Activated naive CD4-positive, alpha-beta T cell treated with anti-CD3 and anti-CD28 coated beads, Interleukin-2, amount 10 ng/mL, durations not matched to agents 7 days and 5 days (primary cell): ENCODE data around the gene COL28A1.
A peak's percentile ranks its signal among the peaks of the same experiment; 100 is the strongest.
"Not testable (repeated sequence)": the region's sequence is repeated elsewhere in the genome, so short reads cannot be mapped to it uniquely, and the experiment has no call there.

Source experiments
- CTCF ChIA-PET: fragments of 350-600 bp; sonication (Branson Sonifier 250); formaldehyde crosslinking; loops from one replicate; lab custom pipeline; 2021; ENCODE audit warnings: antibody characterized with exemption; lab: Charles Lee
- DNase-seq: peaks from one replicate; pipeline ENCODE4 v3.0.0-alpha.2; 2020
- H3K27ac Mint-ChIP-seq: one replicate; pipeline ENCODE4 v1.8.0; 2021; ENCODE audit warnings: mild to moderate bottlenecking, moderate library complexity, mixed read lengths
- H3K27me3 Mint-ChIP-seq: one replicate; pipeline ENCODE4 v1.8.0; 2021; ENCODE audit warnings: mild to moderate bottlenecking, mixed read lengths
- H3K36me3 Mint-ChIP-seq: one replicate; pipeline ENCODE4 v1.8.0; 2021; ENCODE audit warnings: mixed read lengths
- H3K4me1 Mint-ChIP-seq: one replicate; pipeline ENCODE4 v1.8.0; 2021; ENCODE audit warnings: mixed read lengths
- H3K4me3 Mint-ChIP-seq: one replicate; pipeline ENCODE4 v1.8.0; 2021; ENCODE audit warnings: mild to moderate bottlenecking, moderate library complexity, mixed read lengths
- H3K9me3 Mint-ChIP-seq: one replicate; pipeline ENCODE4 v1.8.0; 2021; ENCODE audit warnings: mixed read lengths

The COL28A1 gene

DNA sequence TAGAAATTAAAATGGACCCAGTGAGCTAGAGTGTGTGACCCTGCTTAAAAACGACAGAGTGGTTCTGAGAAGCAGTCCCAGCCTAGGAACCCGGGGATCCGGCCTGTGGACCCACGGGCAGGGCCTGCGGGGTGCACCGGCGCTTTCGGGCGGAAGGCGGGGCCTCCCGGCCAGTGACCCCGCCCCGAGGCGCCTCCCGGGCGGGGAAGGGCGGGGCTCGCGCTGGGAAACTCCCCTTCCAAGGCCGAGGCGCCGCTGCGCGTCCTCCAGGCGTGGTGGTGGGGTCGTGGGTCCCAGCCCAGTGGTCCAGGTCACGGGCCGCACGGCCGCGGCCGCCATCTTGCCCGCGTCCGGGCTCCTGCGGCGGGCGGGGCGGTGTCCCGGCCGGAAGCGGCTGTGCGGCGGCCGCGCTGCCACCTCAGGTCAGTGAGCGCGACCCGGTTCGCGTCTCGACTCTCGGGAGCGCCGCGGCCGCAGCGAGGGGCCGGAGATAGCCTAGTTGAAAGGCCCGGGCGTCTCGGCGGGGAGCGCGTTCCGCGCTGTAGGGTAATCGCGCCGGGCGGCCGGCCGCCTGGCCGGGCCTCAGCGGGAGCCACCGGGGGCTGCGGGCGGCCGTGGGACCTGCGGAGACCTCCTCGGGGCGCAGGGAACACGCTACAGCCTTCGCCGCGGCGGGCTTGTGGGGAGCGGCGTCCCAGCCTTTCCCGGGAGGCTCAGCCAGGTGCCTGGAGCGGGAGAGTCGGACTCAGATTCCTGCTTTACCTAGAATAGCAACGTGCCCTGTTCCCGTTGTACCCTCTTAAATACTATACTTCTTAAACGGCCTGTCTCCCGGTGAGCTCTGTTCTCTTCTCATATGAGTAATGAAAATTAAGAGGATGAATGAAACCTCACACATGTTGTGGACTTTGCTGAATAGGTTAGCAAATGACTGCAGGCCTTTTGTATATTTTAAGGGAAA, 31.3 kb upstream of the COL28A1 start, which contains the start of gene MIOS:
Gene MIOS, plus strand, starts transcription at position 234 of the 961 bp plus-strand sequence. CDS start 5,592 bp downstream, outside the sequence.
- DNase-seq: peak; percentile 84
- Mint-ChIP-seq H3K27ac (peak within 1 kb of the TSS; percentile 89), H3K36me3 (peaks cover 27% of the 10 kb centered on the region), H3K27me3 (no peaks in the 10 kb centered on the region), H3K9me3 (no peaks in the 10 kb centered on the region), H3K4me1 (peaks cover 37% of the 10 kb centered on the region), H3K4me3 (peak within 1 kb of the TSS; percentile 82)
- CTCF ChIA-PET: interaction anchor here (0.7 to 1.2 kb wide), 2 partner anchors 464 to 467 kb away, joined by 3 read pairs; no protein-coding TSS in a partner anchor

- peaks cover 2% of the 10 kb centered on the region for H3K9me3 Mint-ChIP-seq
- no peak overlapping the region for H3K27ac Mint-ChIP-seq
- CTCF ChIA-PET: interaction anchor here (0.7 kb wide), 1 partner anchor 466 kb away, joined by 3 read pairs; no protein-coding TSS in a partner anchor
- peaks cover 37% of the 10 kb centered on the region for H3K4me1 Mint-ChIP-seq
- H3K36me3 Mint-ChIP-seq: peaks cover 27% of the 10 kb centered on the region
- no peaks in the 10 kb centered on the region for H3K27me3 Mint-ChIP-seq
- DNase-seq: no peak
- H3K4me3 Mint-ChIP-seq: no peak overlapping the region
These were observed 30.3 kb upstream of the COL28A1 start for GRCh38 chr7:7565746-7566650.

GRCh38 chr7:7565018-7565680, 29.5 kb upstream of the COL28A1 start:
- DNase-seq: no peak
- Mint-ChIP-seq H3K4me3 (no peak overlapping the region), H3K4me1 (peaks cover 28% of the 10 kb centered on the region), H3K36me3 (peaks cover 23% of the 10 kb centered on the region), H3K27me3 (no peaks in the 10 kb centered on the region), H3K9me3 (peaks cover 2% of the 10 kb centered on the region), H3K27ac (no peak overlapping the region)
- CTCF ChIA-PET: interaction anchor here (0.9 kb wide), 1 partner anchor 460 kb away, joined by 3 read pairs; no protein-coding TSS in a partner anchor

GRCh38 chr7:7564323-7564780, 28.7 kb upstream of the COL28A1 start:
- DNase-seq: no peak
- Mint-ChIP-seq H3K9me3 (peaks cover 4% of the 10 kb centered on the region), H3K4me3 (no peak overlapping the region), H3K27me3 (no peaks in the 10 kb centered on the region), H3K27ac (no peak overlapping the region), H3K4me1 (peaks cover 20% of the 10 kb centered on the region), H3K36me3 (peaks cover 17% of the 10 kb centered on the region)
- CTCF ChIA-PET: interaction anchor here (0.9 kb wide), 1 partner anchor 459 kb away, joined by 3 read pairs; no protein-coding TSS in a partner anchor

DNA sequence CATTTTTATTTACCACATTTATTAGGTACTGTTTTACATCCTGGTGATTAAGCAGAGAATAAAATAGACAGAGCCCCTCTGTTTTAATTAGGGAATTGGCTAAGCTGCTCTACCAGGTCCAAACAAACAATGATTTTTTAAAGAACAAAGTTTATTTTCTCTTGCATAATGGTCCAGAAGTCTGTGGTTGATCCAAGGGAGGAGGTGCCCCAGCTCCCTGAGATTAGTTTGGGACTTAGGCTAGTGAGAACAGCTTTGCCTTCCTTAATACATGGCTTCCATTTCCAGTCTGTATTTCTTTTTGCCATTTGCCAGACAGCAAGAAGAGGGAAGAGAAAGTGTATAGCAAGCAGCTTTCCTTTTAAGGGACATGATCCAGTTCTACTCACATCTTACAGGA, 28.1 kb upstream of the COL28A1 start:
- Mint-ChIP-seq H3K27me3 (peaks cover 3% of the 10 kb centered on the region), H3K9me3 (peaks cover 9% of the 10 kb centered on the region), H3K27ac (no peak overlapping the region), H3K4me3 (no peak overlapping the region), H3K36me3 (peaks cover 14% of the 10 kb centered on the region), H3K4me1 (peaks cover 15% of the 10 kb centered on the region)
- no peak for DNase-seq
- CTCF ChIA-PET: no interaction called here

GRCh38 chr7:7563269-7563668, 27.6 kb upstream of the COL28A1 start:
- peaks cover 6% of the 10 kb centered on the region for H3K27me3 Mint-ChIP-seq
- peaks cover 14% of the 10 kb centered on the region for H3K9me3 Mint-ChIP-seq
- peaks cover 13% of the 10 kb centered on the region for H3K36me3 Mint-ChIP-seq
- H3K4me3 Mint-ChIP-seq: no peak overlapping the region
- peaks cover 10% of the 10 kb centered on the region for H3K4me1 Mint-ChIP-seq
- DNase-seq: no peak
- CTCF ChIA-PET: interaction anchor here (1.0 kb wide), 1 partner anchor 22 kb away, joined by 3 read pairs; no protein-coding TSS in a partner anchor
- no peak overlapping the region for H3K27ac Mint-ChIP-seq

DNA sequence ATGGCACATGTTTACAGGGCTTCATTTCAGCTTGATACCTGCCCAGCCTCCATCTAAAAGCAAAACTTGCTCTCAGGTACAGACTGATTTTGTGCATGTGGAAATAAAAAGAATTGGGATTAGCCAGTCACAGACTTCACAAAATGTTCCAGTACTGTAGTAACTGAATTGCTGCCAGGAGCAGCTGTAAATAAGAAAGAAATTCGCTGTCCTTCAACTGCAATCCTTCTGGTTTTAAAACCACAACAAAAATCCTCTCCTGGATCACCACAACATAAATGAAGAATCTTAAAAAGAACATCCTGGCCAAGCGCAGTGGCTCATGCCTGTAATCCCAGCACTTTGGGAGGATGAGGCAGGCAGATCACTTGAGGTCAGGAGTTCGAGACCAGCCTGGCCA, 27.1 kb upstream of the COL28A1 start:
- H3K27me3 Mint-ChIP-seq: peaks cover 6% of the 10 kb centered on the region
- no peak overlapping the region for H3K27ac Mint-ChIP-seq
- no peak for DNase-seq
- peaks cover 10% of the 10 kb centered on the region for H3K36me3 Mint-ChIP-seq
- H3K4me1 Mint-ChIP-seq: peaks cover 4% of the 10 kb centered on the region
- H3K9me3 Mint-ChIP-seq: peaks cover 19% of the 10 kb centered on the region
- H3K4me3 Mint-ChIP-seq: no peak overlapping the region
- CTCF ChIA-PET: interaction anchor here (1.0 kb wide), 1 partner anchor 21 kb away, joined by 3 read pairs; no protein-coding TSS in a partner anchor

GRCh38 chr7:7561591-7561990, 25.9 kb upstream of the COL28A1 start:
- H3K27ac Mint-ChIP-seq, DNase-seq, H3K4me1 Mint-ChIP-seq, H3K36me3 Mint-ChIP-seq, H3K4me3 Mint-ChIP-seq, CTCF ChIA-PET: not testable (repeated sequence)
- peaks cover 15% of the 10 kb centered on the region for H3K27me3 Mint-ChIP-seq
- H3K9me3 Mint-ChIP-seq: peaks cover 22% of the 10 kb centered on the region

- Mint-ChIP-seq H3K27me3 (peaks cover 18% of the 10 kb centered on the region), H3K9me3 (peaks cover 22% of the 10 kb centered on the region), H3K36me3 (peaks cover 7% of the 10 kb centered on the region), H3K4me1 (no peaks in the 10 kb centered on the region), H3K27ac (no peak overlapping the region), H3K4me3 (no peak overlapping the region)
- CTCF ChIA-PET: no interaction called here
- DNase-seq: no peak
These were observed 21.6 kb upstream of the COL28A1 start for GRCh38 chr7:7557252-7557651.

- no peak for DNase-seq
- H3K36me3 Mint-ChIP-seq: peaks cover 7% of the 10 kb centered on the region
- no peaks in the 10 kb centered on the region for H3K4me1 Mint-ChIP-seq
- no peak overlapping the region for H3K4me3 Mint-ChIP-seq
- no peak overlapping the region for H3K27ac Mint-ChIP-seq
- CTCF ChIA-PET: no interaction called here
- H3K9me3 Mint-ChIP-seq: peaks cover 22% of the 10 kb centered on the region
- H3K27me3 Mint-ChIP-seq: peaks cover 20% of the 10 kb centered on the region
These were observed 21.2 kb upstream of the COL28A1 start for GRCh38 chr7:7556852-7557251.

- Mint-ChIP-seq H3K27ac (no peak overlapping the region), H3K9me3 (peaks cover 19% of the 10 kb centered on the region), H3K27me3 (peaks cover 22% of the 10 kb centered on the region), H3K4me3 (no peak overlapping the region), H3K36me3 (peaks cover 7% of the 10 kb centered on the region), H3K4me1 (no peaks in the 10 kb centered on the region)
- CTCF ChIA-PET: no interaction called here
- DNase-seq: no peak
These were observed 19.2 kb upstream of the COL28A1 start for GRCh38 chr7:7554649-7555575.

DNA sequence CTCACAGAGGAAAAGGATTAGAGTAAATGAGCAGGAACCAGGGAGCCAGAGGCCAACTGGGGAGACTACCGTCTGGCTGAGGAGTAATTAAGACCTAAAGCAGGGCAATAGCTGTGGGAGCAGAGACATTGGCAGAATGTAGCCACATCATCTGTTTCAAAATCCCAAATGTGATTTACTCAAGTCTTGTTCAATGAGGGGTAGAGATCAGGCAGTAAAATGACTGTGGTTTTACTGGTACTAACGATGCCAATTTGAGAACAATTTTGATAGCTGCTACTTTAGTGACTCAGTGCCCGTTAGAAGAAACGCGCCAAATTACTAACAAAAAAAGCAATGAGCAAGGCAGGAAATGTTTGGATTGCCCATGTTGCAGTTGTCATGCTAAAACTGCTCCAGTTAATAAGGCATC, 18.4 kb upstream of the COL28A1 start:
- Mint-ChIP-seq H3K36me3 (peaks cover 7% of the 10 kb centered on the region), H3K9me3 (peaks cover 16% of the 10 kb centered on the region), H3K4me1 (no peaks in the 10 kb centered on the region), H3K4me3 (no peak overlapping the region), H3K27me3 (peaks cover 21% of the 10 kb centered on the region), H3K27ac (no peak overlapping the region)
- no peak for DNase-seq
- CTCF ChIA-PET: no interaction called here
